H9 (cell line): ENCODE measurements around the gene MAPKAPK3. TPM values are rescaled to one million over a fixed set of nuclear protein-coding genes. Genes with fewer than 3 reads are reported as not detected.

Experiments used
- DNase-seq: peaks from one replicate; pipeline ENCODE4 v3.0.0-alpha.2; 2017
- H2AFZ ChIP-seq: one replicate; pipeline ENCODE4 v1.6.1; 2013; ENCODE audit warnings: mild to moderate bottlenecking, low read length, control low read depth, moderate library complexity
- H2AK5ac ChIP-seq: 2 replicates; pipeline ENCODE4 v1.6.1; 2013; ENCODE audit warnings: low read length, control low read depth, mixed read lengths; ENCODE audit not compliant: insufficient read length
- H2BK120ac ChIP-seq: one replicate; pipeline ENCODE4 v1.6.1; 2013; ENCODE audit warnings: low read depth, mild to moderate bottlenecking, low read length, control low read depth, inconsistent platforms; ENCODE audit not compliant: poor library complexity, severe bottlenecking
- H2BK12ac ChIP-seq: 2 replicates; pipeline ENCODE4 v1.6.1; 2013; ENCODE audit warnings: low read length, control low read depth, mixed read lengths, low read depth; ENCODE audit not compliant: insufficient read length
- H2BK15ac ChIP-seq: 2 replicates; pipeline ENCODE4 v1.6.1; 2013; ENCODE audit warnings: low read depth, low read length, control low read depth
- H2BK20ac ChIP-seq: one replicate; pipeline ENCODE4 v1.6.1; 2013; ENCODE audit warnings: low read depth, mild to moderate bottlenecking, low read length, control low read depth, inconsistent platforms; ENCODE audit not compliant: poor library complexity, severe bottlenecking
- H2BK5ac ChIP-seq: 2 replicates; pipeline ENCODE4 v1.6.1; 2013; ENCODE audit warnings: low read length, control low read depth, mixed read lengths; ENCODE audit not compliant: insufficient read length
- H3K14ac ChIP-seq: 2 replicates; pipeline ENCODE4 v1.6.1; 2013; ENCODE audit warnings: low read length, control low read depth; ENCODE audit not compliant: insufficient read depth
- H3K18ac ChIP-seq: 2 replicates; pipeline ENCODE4 v1.6.1; 2013; ENCODE audit warnings: low read depth, mild to moderate bottlenecking, mixed read lengths, low read length, control low read depth; ENCODE audit not compliant: insufficient read length
- H3K23ac ChIP-seq: 2 replicates; pipeline ENCODE4 v1.6.1; 2013; ENCODE audit warnings: low read length, control low read depth, mixed read lengths, low read depth; ENCODE audit not compliant: insufficient read length
- H3K23me2 ChIP-seq: 2 replicates; pipeline ENCODE4 v1.6.1; 2013; ENCODE audit warnings: low read depth, mild to moderate bottlenecking, mixed read lengths, low read length, control low read depth; ENCODE audit not compliant: insufficient read length, poor library complexity, severe bottlenecking
- H3K27ac ChIP-seq: 2 replicates; pipeline ENCODE4 v1.5.1; 2013; ENCODE audit warnings: low read length, control low read depth, mixed read lengths, low read depth; ENCODE audit not compliant: insufficient read length
- H3K27me3 ChIP-seq: 2 replicates; pipeline ENCODE4 v1.6.1; 2013; ENCODE audit warnings: low read length, control low read depth, inconsistent platforms; ENCODE audit not compliant: insufficient read depth
- H3K4ac ChIP-seq: 2 replicates; pipeline ENCODE4 v1.6.1; 2013; ENCODE audit warnings: low read depth, mild to moderate bottlenecking, control low read depth, inconsistent platforms, low read length, moderate library complexity
- H3K4me1 ChIP-seq: 2 replicates; pipeline ENCODE4 v1.6.1; 2013; ENCODE audit warnings: low read length, control low read depth, inconsistent platforms; ENCODE audit not compliant: insufficient read depth
- H3K4me2 ChIP-seq: 2 replicates; pipeline ENCODE4 v1.6.1; 2013; ENCODE audit warnings: low read length, control low read depth, mixed read lengths; ENCODE audit not compliant: insufficient read length, insufficient read depth
- H3K56ac ChIP-seq: 2 replicates; pipeline ENCODE4 v1.6.1; 2013; ENCODE audit warnings: low read depth, mild to moderate bottlenecking, mixed read lengths, low read length, control low read depth; ENCODE audit not compliant: insufficient read length
- H3K79me1 ChIP-seq: 2 replicates; pipeline ENCODE4 v1.6.1; 2013; ENCODE audit warnings: low read depth, mild to moderate bottlenecking, moderate library complexity, low read length, control low read depth, inconsistent platforms; ENCODE audit not compliant: insufficient read depth, poor library complexity, severe bottlenecking
- H3K79me2 ChIP-seq: 2 replicates; pipeline ENCODE4 v1.6.1; 2013; ENCODE audit warnings: low read length, control low read depth, inconsistent platforms; ENCODE audit not compliant: insufficient read depth
- H3K9ac ChIP-seq: 2 replicates; pipeline ENCODE4 v1.6.1; 2013; ENCODE audit warnings: low read length, control low read depth, mixed read lengths; ENCODE audit not compliant: insufficient read length; ENCODE audit errors: extremely low read depth
- H3K9me3 ChIP-seq: one replicate; pipeline ENCODE4 v1.6.1; 2013; ENCODE audit warnings: low read depth, low read length, inconsistent platforms; ENCODE audit not compliant: control insufficient read depth
- H3T11ph ChIP-seq: one replicate; pipeline ENCODE4 v1.6.1; 2013; ENCODE audit warnings: mild to moderate bottlenecking, low read length, control low read depth, inconsistent platforms
- H4K20me1 ChIP-seq: one replicate; pipeline ENCODE4 v1.6.1; 2013; ENCODE audit not compliant: control insufficient read depth, insufficient read length, insufficient read depth
- H4K5ac ChIP-seq: 2 replicates; pipeline ENCODE4 v1.6.1; 2013; ENCODE audit warnings: low read depth, mild to moderate bottlenecking, mixed read lengths, low read length, control low read depth; ENCODE audit not compliant: insufficient read length
- H4K8ac ChIP-seq: replicated peaks from 2 replicates; pipeline ENCODE4 v1.6.1; 2013; ENCODE audit warnings: low read length, control low read depth, mixed read lengths, low read depth; ENCODE audit not compliant: insufficient read length
- H4K91ac ChIP-seq: 2 replicates; pipeline ENCODE4 v1.6.1; 2013; ENCODE audit warnings: low read depth, mild to moderate bottlenecking, moderate library complexity, mixed read lengths, low read length, control low read depth; ENCODE audit not compliant: insufficient read length
- H3K27ac Mint-ChIP-seq, 3 experiments: 2 replicates in 2 of 3; 3 replicates in 1 of 3; pipeline ENCODE4 v1.8.0; 2020 to 2021; ENCODE audit warnings: mixed read lengths in 3 of 3, mild to moderate bottlenecking in 1 of 3, moderate library complexity in 1 of 3
- H3K27me3 Mint-ChIP-seq: 2 replicates; pipeline ENCODE4 v1.8.0; 2021; ENCODE audit warnings: low read depth, mild to moderate bottlenecking, moderate library complexity, mixed read lengths
- H3K36me3 Mint-ChIP-seq, 3 experiments: 2 replicates in 2 of 3; 3 replicates in 1 of 3; pipeline ENCODE4 v1.8.0; 2020 to 2021; ENCODE audit warnings: low read depth in 3 of 3, mixed read lengths in 3 of 3; ENCODE audit not compliant: insufficient read depth in 1 of 3
- H3K4me1 Mint-ChIP-seq, 2 experiments: 2 replicates each; pipeline ENCODE4 v1.8.0; 2020; ENCODE audit warnings: mixed read lengths in 2 of 2
- H3K4me3 Mint-ChIP-seq, 2 experiments: 2 replicates in 1 of 2; 3 replicates in 1 of 2; pipeline ENCODE4 v1.8.0; 2020 to 2021; ENCODE audit warnings: mild to moderate bottlenecking in 2 of 2, mixed read lengths in 2 of 2, moderate library complexity in 1 of 2
- H3K9me3 Mint-ChIP-seq, 2 experiments: 2 replicates in 1 of 2; 3 replicates in 1 of 2; pipeline ENCODE4 v1.8.0; 2020; ENCODE audit warnings: mild to moderate bottlenecking in 2 of 2, mixed read lengths in 2 of 2, moderate library complexity in 1 of 2
- WGBS: extraction: QIAGEN DNeasy Blood & Tissue Kit; methylation state at CpG from one replicate; pipeline ENCODE4 v1.1.7; 2013; ENCODE audit warnings: missing lambda C conversion rate, low lambda C conversion rate, mixed read lengths; ENCODE audit not compliant: insufficient read length; ENCODE audit errors: extremely low coverage; 5-methylcytosine and 5-hydroxymethylcytosine counted together
- total RNA-seq: library from RNA; stranded (reverse); gene quantifications from 2 replicates; pipeline ENCODE4 v1.2.1, GENCODE V29; 2021
- TF ChIP-seq, protein P1 (sequence below): fragments of 200-600 bp; sonication (generic); conservative IDR thresholded peaks from 3 replicates; pipeline ENCODE4 v1.8.0; 2021; ENCODE audit warnings: antibody characterized with exemption, mild to moderate bottlenecking

MAPKAPK3 gene
- total RNA-seq, 1 experiment from 2014 or later: 57.9 TPM

DNA sequence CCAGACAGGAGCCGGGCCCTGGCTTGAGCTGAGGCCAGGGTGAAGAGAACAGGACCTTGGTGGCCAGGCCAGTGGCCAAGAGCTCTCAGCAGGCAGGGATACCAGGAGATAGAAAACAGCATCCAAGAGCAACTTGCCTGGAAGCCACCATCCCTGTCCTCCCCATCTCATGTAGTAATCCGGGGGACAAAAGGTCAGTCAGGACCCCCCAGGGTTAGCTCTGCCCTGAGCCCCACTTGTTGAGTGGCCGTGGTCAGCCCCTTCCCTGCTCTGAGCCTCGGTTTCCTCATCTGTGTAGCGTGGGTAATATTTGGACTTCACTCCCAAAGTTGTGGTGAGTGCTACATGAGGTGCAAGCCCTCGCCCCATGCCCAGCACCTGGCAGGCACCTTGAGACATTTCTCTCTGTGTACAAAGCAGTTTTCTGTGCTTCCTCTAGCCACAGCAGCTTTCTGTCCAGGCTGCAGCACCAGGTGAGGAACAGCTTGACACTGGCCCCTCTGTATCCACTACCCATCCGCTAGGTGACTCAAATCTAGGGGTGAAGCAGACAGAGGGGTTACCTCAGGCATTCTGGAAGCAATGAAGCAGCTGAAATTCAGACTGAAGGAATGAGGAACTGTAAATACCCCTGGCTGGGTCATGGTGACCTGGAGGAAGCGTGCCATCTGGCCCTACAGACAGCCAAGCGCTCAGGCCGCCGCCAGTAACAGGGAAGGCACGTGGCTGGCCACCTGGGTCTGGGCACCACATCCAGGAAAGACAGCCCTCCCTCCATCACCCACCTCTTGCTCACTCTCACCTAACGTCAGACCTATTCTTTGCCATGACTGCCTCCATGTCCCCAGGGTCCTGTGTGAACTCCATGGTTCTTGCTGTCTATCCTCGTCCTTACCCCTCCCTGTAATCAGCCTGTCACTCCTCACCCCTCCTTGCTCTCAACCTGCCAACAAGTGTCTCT lies 12.0 kb upstream of the MAPKAPK3 start:
- Mint-ChIP-seq H3K27me3 (peaks cover 8% of the 10 kb centered on the region), H3K4me1 (peaks cover 3% of the 10 kb centered on the region in 2 experiments; a peak in 3 of 4 replicates), H3K27ac (no peak overlapping the region)

More for the DNA sequence above, 12.0 kb upstream of the MAPKAPK3 start:
- H3K9me3 ChIP-seq: no peaks in the 10 kb centered on the region
- H3K14ac ChIP-seq: no peak overlapping the region
- H2BK5ac ChIP-seq: no peak overlapping the region
- Mint-ChIP-seq H3K4me3 (no peak overlapping the region), H3K9me3 (no peaks in the 10 kb centered on the region), H3K36me3 (peaks cover 0 to 1% (median 0%) of the 10 kb centered on the region in 3 experiments; a peak in 1 of 7 replicates)
- no peak overlapping the region for H3K4ac ChIP-seq
- no peak overlapping the region for H2BK12ac ChIP-seq
- no peak overlapping the region for H3T11ph ChIP-seq
- no CpG with 5 or more reads among the region's 14 CpGs for WGBS
- no peaks in the 10 kb centered on the region for H3K79me2 ChIP-seq
- no peak for DNase-seq
- H4K91ac ChIP-seq: no peak overlapping the region
- H3K79me1 ChIP-seq: no peaks in the 10 kb centered on the region
- no peak overlapping the region for H4K8ac ChIP-seq
- H2BK120ac ChIP-seq: no peak overlapping the region
- no peak overlapping the region for H4K5ac ChIP-seq
- H3K23ac ChIP-seq: no peak overlapping the region
- no peaks in the 10 kb centered on the region for H4K20me1 ChIP-seq
- H3K27ac ChIP-seq: no peak overlapping the region
- H3K4me1 ChIP-seq: no peaks in the 10 kb centered on the region
- no peaks in the 10 kb centered on the region for H3K27me3 ChIP-seq
- H2AFZ ChIP-seq: no peak overlapping the region
- H3K4me2 ChIP-seq: no peak overlapping the region
- H3K56ac ChIP-seq: no peak overlapping the region
- no peak overlapping the region for H2AK5ac ChIP-seq
- no peaks in the 10 kb centered on the region for H3K23me2 ChIP-seq
- H2BK15ac ChIP-seq: no peak overlapping the region
- TF ChIP-seq, protein P1, sequence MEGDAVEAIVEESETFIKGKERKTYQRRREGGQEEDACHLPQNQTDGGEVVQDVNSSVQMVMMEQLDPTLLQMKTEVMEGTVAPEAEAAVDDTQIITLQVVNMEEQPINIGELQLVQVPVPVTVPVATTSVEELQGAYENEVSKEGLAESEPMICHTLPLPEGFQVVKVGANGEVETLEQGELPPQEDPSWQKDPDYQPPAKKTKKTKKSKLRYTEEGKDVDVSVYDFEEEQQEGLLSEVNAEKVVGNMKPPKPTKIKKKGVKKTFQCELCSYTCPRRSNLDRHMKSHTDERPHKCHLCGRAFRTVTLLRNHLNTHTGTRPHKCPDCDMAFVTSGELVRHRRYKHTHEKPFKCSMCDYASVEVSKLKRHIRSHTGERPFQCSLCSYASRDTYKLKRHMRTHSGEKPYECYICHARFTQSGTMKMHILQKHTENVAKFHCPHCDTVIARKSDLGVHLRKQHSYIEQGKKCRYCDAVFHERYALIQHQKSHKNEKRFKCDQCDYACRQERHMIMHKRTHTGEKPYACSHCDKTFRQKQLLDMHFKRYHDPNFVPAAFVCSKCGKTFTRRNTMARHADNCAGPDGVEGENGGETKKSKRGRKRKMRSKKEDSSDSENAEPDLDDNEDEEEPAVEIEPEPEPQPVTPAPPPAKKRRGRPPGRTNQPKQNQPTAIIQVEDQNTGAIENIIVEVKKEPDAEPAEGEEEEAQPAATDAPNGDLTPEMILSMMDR: no peak
- H2BK20ac ChIP-seq: no peak overlapping the region
- H3K18ac ChIP-seq: no peak overlapping the region
- no peak overlapping the region for H3K9ac ChIP-seq
